ELR (cell line): ENCODE results near the gene COL23A1.

ENCODE experiments used
- DNase-seq: peaks from one replicate; pipeline ENCODE4 v3.0.0-alpha.2; 2015; ENCODE audit warnings: low read depth

COL23A1 gene

DNA sequence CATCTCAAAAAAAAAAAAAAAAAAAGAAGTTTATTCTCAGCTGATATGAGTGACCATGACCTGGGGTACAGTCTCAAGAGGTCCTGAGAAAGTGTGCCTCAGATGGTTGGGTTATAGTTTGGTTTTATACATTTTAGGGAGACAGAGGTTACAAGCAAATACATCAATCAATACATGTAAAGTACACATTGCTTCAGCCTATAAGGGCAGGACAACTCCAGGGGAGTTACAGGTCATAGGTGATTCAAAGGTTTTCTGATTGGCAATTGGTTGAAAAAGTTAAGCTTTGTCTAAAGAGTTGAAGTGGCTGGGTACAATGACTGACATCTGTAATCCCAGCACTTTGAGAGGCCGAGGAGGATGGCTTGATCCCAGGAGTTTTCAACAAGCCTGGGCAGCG is 400.8 kb downstream of the COL23A1 start:
- no peak for DNase-seq
